GM21737 (cell line): ENCODE results near the gene IL33.

Experiments
- ATAC-seq: cut with Tn5 transposase; IDR thresholded peaks from one replicate; pipeline ENCODE4 v1.9.1; 2021; ENCODE audit warnings: mild to moderate bottlenecking, moderate library complexity; ENCODE audit not compliant: unreplicated experiment

IL33 gene

DNA sequence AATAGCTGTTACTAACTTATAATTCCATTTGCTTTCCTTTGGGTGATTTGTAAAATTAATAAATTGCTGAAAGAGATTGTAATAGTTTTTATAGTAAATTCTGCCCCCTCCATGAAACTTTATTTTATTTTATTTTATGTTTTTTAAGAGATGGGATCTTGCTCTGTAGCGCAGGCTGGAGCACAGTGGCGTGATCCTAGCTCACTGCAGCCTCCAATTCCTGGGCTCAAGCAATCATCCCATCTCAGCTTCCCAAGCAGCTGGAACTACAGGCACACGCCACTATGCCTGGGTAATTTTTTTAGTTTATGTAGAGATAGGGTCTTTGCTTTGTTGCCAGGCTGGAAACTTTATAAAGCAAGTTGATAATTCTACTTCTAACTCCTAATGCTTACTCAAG, 395 bp downstream of the IL33 start:
- ATAC-seq: no peak

DNA sequence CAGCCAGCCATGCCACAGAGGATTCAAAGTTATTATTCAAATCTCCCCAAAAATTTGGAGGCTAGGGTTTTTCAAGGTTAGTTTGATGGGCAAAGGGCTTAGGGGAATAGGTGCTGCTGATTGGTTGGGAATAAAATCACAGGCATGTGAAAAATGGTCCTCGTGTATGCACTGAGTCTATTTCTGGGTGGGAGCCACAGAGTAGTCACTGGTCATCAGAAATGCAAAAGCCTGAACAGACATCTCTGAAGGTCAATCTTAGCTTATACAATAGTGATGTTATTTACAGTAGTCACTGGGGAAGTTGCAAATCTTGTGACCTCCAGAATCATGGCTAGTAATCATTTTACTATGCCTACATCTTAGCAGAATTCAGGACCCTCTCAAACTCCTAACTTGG, 1.3 kb downstream of the IL33 start:
- no peak for ATAC-seq

DNA sequence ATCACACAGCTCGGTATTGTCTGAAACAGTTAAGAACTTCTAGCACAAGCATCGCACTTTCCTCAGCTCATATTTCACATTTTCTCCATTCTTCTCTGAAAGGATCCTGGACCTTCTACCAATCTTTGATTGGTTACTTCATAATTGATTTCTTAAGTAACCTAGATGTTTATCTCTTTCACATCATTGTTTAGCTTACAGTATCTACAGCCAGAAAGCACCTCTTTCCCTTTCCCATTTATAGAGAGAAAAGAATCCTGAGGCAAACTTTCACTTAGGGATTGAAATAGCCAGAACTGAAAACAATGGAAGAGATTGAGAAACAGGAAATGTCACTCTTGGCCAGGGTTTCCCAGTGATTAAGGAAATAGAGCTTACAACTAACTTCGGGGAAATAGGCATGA, 2.5 kb downstream of the IL33 start:
- ATAC-seq: no peak

DNA sequence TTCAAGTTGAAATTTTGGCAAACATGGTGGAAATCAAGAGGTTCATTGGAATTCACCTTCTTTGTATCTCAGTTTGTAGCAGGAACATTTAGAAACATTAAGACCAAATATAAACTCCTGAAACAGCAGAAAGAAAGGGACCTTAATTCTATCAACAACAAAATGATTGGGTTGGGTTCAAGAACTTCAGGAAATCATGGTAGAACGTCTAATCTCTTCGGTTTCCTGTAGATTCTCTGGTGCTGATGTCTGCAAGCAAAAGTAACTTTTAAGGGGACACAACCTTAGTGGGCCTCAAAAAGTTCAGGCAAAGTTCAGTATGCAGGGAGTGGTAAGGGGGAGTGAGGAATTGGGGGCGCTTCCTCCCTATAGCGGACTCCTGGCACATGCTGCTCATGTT, 3.4 kb downstream of the IL33 start:
- no peak for ATAC-seq

DNA sequence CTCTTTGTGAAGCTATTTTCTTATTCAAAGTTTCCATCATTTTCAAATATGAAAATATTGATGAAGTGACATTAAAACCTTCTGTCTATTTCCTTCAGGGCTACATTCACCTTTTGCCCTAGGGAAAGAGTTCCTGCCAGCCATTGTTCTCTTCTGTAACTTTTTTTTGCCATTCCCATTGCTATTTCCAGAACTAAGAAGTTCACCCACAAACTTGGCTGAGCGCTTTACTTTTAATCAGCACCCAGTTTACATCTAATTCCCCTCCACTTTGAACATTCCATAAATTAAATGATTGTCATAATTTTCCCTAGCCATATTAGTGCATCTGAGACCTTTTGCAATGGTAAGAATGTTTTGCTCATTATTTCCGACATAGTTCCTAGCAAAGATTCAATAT, 4.4 kb downstream of the IL33 start:
- ATAC-seq: no peak

DNA sequence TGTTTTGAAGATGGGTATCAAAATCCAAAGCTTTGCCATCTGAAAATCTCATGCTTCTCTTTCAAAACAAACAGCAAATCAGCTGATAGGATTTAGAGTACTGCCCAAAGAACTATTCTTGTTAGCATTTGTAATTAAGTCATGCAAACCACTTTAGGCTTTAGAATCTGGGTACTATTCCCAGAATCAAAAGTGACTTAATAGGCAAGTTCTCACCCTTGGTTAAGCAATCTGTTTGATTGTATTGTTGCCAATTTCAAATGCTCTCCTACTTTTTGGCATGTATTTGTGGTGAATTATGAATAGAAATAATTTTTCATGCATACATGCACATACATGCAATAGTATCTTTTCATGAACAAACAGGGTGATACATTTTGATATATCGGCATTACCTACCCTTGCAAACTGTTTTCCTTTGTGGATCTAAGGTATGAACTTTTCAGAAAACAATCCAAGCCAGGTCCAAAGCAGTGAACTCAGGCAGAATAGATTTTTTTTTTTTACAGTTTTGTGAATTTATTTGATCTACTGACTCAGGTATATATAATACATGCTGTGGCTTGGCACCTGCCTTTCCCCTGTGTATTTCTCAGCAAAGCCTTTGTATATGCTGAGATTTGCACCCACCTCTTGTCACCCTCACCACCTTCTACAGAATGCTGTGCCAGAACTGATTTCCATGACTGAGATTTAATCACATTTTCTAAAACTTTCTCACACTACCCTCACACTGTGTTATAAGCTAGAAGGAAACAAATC, 9.0 kb downstream of the IL33 start:
- no peak for ATAC-seq

DNA sequence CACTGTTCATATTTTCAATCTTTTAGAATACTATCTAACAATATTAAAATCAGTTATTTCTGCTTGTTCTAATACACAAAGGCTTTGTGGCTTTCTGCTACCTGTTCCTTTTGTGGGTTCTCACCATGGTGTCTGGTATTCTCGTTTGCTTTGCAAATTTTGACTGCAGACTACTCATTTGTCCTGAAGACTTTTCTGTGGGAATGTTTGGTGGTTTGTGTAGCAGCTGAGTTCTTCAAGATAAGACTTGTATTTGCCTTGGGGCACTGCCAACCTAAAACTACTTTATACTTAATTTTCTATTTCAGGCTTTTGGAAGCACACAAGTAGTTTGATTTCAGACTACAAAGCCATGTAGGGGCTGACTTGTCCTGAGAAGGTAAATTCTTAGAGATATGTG, 11.1 kb downstream of the IL33 start:
- ATAC-seq: no peak

DNA sequence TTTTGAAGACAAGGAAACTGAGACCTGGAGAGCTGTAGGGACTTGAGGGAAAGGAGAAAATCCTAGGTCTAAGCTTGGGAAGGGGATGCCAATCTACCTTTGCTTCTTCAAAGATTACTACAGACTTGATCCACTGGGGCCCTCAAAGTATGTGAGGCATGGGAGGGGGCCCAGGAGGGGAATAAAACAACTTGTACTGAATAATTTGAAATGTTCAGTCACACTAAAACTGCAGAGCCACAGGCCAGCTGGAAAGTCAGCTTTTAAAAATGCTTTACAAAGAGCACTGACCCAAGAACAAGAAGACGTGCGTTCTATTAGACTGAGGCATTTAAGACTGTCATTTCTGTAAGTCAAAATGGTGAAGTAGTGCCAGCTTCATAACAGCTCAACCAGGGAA, 13.6 kb downstream of the IL33 start:
- ATAC-seq: no peak

DNA sequence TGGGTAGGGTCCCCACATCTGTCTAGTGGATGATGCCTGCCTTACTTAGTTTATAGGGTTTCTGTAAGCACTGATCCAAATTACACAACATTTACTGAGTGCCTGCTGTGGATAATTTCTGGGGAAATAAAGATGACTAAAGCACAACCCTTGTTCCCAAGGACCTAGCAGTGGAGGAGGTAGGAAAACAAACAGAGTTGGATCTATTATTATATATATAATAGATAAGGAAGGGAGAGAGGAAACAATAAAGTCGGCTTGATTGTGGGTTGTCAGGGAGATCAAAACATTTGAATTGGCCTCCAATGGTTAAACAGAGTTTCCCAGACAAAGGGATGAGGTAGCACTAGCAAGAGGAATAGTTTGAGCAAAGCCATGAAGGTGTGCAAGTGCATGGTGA, 14.0 kb downstream of the IL33 start:
- ATAC-seq: no peak

DNA sequence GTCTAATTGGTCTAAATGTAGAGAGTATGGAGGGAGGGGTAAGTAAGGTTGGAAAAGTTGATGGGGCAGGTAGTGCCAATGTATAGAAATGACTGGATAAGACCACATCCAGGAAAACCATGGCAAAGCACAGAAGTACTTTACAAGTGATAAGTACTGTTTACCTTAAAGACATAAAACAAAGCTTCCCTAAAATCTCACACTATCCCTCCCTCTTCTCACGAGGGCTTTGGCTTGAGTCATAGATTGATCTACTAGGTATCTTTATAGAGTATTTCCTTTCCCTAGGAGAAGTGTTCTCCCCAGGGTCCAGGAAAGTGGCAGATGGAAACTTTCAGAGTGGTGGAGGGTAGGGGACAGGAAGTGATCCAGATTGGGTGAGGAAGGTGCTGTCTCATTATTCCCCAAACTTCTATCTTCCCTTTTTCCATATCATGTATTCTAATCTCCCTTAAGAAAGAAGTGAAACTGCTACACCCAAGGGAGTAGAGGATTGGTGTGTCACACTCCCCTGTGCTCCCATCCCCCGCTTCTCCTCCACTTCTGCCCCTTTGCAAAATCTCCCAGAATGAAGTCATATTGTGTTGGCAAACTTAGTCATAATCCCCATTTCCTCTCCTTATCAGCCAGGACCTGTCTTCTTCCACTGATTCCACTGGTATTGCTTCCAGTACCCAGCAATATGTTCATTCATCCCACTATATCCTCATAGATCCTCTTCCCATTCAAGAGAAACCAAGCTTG, 14.6 kb downstream of the IL33 start:
- ATAC-seq: no peak

DNA sequence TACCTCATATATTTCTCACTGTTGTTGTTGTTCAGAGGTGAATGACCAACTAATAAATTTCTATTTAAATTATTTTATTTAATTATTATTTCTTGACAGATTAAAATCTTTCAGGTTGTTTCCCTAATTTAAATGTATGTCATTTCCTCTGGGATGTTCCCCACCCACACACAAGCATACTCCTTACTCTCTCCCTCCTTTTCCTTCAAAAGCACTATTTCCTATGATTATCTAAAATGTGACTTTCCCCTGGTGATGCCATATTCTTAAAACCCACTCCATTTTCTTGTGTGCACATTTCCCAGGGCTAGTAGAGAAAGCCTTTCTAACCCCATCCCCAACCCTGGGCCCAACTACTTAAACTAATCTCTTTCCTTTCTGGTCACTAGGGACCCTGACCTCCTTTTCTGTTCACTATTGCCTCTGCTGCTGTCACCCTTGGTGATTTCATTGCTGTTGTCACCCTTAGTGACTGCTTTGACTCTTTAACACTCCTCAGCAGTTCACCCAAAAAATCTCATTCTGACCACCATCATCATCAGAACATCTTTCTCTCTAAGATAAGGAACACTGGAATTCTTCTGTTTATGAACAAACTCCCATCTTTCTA, 16.8 kb downstream of the IL33 start:
- no peak for ATAC-seq

DNA sequence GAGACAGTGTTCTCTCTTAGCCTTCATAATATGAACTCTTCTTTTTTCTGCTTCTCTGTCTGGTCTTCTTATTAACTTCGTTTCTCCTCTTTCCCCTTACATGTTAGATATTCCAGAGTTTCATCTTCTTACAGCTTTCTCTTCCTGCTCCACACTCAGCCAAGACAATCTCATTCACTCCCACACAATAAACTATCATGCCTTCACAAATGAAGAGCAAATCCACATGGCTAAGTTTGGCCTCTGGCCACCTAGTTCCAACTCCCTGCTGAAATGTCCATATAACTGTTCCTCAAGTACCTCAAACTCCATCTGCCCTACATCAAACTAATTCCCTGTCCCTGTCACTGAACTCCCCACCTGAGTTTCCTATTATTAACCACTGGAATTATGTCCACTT, 18.4 kb downstream of the IL33 start:
- ATAC-seq: no peak

DNA sequence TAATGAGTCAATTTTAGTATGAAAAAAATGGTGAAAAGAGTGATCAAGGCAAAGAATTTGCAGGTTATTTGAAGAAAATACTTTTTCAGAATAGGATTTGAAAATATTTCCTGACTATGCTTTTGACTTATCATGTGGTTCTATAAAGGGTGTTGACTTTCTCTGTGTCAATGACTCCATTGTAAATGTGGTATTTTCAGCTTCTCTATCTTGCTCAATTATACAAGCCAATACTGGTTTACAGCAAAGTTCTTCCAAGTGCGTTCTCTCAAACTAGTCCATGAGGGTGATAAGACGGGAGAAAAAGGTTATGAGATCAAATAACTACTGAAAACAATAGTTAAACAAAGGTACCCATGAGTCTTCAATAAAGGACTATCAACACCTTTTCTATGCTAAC, 21.7 kb downstream of the IL33 start:
- no peak for ATAC-seq

DNA sequence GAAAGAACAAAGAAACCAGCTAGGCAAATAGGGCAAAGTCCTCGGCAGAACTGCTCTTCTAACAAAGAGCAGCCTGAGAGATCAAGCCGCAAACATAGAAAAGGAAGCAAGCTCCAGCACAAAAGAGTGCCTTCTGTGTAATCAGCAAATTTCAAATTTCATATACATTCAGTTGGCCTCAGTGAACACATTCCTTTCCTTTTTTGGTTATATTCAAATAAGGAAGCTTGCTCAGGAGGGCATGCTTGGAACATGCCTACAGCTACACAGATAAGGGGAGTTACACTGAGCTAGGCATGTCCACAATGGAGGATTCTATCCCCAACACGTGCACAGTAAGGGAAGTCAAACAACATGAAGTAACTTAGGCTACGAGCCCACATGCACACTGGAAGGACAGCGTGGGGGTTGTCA, 23.4 kb downstream of the IL33 start:
- ATAC-seq: no peak

DNA sequence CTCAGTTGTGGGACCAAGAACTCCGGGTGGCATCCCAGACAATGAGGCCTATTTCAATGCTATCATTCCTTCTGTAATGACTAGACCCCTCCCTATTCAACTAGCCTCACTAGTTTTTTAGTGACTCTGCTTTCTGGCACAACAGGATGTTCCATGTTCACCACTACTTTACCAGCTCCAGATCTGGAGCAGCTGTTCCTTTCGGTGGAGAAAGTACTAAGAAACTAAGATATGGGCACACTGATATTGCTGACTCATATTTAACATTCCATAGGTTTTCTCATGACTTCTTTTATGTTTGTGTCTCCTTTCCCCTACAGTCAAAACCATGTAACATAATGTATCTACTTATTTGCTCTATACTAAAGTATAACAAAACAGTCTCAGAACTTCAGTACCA, 24.1 kb downstream of the IL33 start:
- no peak for ATAC-seq

DNA sequence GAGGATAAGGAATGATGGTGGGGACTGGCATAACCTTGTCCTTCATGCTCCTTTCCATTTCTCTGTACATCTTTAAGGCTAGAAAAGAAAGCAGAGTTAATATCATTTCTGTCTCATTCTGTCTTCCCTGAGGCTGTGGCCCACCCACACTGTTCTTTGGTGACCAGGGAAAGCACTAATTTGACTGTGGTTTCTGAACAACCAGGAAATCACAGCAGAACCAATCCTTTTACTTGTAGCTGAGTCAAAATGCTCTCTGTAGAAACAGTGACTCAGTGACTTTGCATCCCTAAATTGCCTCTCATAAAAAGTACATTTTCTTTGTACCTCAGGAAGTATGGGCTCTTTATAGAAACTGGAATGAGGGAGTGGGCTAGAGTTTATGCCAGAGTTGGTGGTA, 28.1 kb downstream of the IL33 start:
- ATAC-seq: peak; percentile 80

DNA sequence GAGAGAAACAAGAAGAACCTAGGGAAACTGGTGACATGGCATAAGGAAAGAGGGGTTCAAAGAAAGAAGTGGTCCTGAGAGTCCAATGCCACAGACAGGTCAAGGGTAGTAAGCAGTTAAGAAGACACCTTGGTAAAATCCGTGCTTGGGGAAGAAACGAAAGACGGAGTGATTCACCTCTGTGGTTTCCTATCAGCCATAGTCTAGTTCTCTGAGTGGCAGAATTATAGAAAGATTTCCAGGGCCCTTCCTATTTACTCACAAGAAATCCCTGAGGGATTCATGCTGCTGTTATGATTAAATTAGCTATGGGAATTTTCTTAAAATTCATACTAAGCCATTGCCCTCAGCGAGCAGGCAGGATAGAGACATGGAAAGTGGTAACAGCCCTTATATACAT, 31.7 kb downstream of the IL33 start:
- no peak for ATAC-seq

DNA sequence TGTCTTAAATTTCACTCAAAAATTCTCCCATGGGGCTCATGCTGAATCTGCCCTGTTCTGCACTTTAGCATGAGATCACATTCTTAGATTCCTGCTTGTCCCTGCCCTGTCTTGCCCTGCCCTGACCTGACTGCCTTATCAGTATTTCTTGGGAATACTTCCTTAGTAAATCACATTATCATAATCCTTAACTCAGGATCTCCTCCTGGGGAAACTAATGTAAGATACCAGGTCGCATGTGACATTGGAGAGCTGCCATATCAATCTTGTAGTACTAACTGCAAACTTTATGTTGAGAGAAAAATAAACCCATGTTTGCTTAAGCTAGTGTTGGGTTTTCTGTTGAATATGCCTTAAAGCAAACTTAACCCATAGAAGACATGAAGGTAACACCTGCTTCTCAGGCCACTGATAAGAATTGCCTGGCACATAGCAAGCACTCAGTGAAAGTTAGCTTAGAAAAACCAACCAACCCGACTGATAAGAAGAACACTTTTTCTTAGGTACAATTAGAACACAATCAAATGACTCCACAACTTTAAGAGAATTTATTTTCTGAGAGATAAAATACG, 53.3 kb downstream of the IL33 start:
- no peak for ATAC-seq

DNA sequence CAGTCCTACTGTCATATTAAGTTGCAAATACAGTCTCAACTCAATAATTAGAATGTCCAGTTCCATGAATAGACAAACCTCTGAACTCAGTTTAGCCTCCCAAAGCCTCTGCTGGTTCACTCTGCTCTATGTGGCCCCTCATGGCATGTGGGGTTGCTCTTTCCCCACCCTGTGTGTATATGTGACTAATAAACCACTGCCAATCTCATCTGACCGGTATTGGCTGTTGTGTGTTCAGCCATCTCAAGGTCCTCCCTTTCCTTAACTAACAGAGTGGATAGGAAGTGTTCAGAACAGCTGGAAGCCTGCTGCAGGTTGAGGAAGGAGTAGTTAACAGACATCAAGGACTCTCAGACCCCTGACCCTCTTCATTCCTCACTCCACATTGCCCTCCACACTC, 55.3 kb downstream of the IL33 start:
- no peak for ATAC-seq

DNA sequence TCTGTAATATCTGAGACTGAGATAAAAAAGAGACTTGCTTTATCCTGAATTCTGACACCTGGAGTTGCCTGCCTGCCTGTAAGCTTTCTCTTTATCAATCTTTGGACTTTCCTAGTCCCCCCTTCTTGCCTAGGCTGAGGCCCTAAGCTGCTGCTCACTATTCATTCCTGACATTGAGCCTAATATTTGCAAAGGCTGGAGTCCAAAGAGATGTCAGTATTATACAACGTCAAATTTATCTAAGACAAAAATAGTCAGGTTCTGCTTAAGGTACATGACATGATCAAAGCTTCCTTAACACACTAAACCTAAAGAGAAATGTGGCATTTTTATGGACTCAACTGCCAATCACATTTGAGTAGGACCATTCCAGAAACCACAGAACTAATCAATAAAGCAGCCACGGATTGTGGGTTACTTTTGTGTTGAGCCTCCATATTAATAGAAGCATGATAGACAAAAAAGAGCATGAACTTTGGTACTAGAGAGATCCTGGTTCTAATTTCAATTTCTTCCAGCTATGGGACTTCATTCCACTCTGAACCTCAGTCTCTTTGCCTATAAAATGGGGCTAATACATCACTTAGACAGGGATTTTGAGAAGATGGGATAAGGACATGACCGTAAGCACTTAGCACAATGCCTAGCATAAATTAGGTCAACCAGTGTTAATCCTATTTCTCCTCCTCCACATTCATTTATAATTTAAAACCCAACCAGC, 56.1 kb downstream of the IL33 start:
- ATAC-seq: no peak

DNA sequence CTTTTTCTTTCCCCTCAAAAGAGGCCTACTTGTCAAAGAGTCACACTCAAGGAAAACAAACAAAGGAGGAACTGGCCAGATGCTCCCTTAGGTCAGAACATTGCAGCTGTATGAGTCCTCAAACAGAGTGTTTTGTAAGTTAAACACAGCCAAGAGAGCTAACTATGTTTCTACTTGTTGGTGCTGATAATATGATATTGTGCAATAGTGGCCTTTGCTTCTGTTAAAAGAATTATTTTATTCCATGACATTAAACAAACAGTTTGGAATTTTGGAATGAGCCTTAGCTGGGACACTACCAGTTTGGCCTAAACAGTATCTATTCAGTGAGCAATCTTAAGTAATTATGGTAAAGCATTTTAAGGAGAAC, 56.6 kb downstream of the IL33 start:
- no peak for ATAC-seq
